HG03095 (cell line): ENCODE results near the gene TBC1D14.

Source experiments
- ATAC-seq: cut with Tn5 transposase; IDR thresholded peaks from one replicate; pipeline ENCODE4 v1.9.1; 2021; ENCODE audit warnings: moderate library complexity; ENCODE audit not compliant: unreplicated experiment

Gene TBC1D14, protein sequence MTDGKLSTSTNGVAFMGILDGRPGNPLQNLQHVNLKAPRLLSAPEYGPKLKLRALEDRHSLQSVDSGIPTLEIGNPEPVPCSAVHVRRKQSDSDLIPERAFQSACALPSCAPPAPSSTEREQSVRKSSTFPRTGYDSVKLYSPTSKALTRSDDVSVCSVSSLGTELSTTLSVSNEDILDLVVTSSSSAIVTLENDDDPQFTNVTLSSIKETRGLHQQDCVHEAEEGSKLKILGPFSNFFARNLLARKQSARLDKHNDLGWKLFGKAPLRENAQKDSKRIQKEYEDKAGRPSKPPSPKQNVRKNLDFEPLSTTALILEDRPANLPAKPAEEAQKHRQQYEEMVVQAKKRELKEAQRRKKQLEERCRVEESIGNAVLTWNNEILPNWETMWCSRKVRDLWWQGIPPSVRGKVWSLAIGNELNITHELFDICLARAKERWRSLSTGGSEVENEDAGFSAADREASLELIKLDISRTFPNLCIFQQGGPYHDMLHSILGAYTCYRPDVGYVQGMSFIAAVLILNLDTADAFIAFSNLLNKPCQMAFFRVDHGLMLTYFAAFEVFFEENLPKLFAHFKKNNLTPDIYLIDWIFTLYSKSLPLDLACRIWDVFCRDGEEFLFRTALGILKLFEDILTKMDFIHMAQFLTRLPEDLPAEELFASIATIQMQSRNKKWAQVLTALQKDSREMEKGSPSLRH

DNA sequence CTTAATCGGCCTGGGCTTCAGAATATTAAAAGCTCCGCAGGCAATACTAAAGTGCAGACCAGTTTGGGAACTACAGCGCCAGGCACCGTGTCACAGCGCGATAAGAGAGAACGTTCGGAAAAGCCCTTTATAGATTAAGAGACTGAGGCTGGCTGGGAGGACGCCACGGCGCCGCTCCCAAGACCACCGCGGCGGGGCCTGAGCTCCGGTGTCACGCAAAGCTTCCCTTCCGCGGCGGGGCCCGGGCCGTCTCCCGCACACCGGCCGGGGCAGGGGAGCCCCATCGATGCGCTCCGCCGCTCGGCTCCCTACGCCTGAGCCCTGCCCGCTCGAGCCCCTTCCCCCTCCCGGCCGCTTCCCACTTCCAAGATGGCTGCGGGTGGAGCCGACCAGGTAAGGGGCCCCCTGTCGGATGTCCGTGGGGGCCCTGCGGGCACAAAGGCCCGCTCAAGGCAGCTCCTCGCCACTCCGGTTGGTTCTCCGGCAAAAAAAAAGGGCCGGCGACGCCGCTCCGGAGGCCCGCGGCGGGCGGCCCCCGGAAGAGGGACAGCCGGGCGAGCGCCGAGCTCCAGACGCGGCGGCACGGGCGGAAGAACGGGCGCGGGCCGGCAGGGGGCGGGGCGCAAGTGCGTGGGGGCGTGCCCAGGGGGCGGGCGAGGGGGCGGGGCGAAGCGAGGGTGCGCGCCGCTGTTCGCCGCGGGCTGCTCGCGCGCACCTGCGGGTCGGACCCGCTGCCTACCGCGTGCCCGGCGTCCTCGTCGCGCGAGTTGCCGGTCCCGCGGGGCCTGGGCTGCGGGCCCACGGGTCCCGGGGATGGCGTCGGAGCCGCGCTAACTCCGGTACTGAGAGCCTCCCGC is at the start of gene TBC1D14:
TSS of gene TBC1D14 (plus strand) at position 714 of the 857 bp plus-strand sequence. CDS start 13,564 bp downstream, outside the sequence.
- peak; percentile 87 for ATAC-seq

DNA sequence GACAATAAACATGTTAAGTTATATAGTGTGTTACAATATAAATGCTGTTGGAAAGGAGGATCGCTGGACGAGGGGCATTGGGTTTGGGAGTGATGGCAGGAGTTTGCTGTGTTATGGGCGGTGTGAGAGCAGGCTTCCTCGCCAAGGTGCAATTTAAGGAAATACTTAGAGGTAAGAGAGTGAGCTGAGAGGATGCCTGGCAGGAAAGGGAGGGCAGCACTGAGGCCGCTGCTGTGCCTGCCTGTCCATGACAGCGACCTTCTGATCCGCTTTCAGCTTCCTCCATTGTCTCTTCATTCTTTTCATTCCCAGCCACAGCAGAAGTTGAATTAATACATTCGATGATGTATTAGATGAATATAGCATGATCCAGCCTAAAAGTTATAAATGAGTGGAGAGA is 41.2 kb upstream of the TBC1D14 start:
- no peak for ATAC-seq

DNA sequence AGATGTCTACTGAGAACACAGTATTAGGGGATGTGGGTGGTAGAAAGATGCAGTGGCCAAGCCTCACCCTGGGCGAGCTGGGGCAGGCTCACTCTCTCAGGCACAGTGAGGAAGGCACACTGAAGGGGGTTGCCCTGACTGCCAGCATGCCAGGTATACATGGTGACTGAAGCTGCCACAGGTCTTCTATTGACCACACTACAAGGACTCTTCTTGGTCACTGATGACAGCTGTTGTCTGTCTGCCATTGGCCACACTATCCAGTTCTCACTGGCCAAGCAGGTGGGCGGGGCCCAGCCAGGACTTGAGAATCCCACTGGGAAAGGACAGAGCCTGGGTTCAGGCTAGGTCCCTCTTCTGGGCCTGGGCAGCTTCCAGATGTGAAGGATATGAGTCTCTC is 39.7 kb upstream of the TBC1D14 start:
- ATAC-seq: no peak

DNA sequence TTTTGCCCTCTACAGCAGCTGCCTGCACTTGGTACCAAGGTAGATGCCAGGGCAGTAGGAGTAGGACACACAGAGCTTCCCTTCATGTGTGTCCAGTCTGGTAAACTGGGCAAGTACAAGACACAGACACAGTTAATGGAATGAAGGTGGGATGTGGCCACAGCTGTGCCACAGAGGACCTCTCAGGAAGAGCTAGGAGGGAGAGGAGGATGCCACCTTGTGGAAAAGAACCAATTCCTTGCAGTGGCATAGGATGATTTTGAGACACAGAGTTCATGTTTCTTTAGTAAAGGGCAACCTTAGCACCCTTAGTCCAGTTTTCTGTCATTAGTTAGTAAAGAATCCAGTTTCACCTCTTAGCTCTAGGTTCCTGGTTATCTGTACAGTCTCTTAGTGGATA is 36.3 kb upstream of the TBC1D14 start:
- ATAC-seq: no peak

DNA sequence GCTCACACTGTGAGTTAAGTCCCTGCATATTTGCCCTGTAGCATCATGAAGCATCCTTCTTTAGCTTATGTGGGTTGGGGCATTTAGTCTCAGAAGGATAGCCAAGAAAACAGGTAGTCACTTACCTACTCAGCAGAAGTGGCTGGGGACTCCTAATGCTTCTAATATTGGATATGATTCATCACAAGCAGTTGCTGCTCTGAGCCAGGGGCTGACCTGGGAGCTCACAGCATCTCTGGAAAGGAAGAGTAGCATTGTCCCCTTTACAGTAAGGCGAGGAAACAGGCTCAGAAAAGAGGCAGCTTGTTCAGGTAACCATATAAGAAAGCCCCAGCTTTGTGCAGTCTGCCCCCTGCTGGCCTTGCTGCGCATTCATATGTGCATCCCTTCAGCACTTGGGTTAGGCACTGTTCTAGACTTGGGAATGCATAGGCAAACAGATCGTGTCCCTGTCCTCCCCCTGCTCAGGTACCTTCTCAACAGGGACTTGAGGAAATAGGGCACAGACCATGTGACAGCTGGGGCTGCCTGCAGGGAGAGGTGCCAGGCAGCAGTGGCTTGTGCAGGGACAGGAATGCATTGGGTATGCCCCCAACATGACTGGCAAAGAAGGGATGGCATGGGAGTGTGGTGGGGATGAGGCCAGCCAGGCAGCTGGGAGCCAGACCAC is 35.7 kb upstream of the TBC1D14 start:
- no peak for ATAC-seq

DNA sequence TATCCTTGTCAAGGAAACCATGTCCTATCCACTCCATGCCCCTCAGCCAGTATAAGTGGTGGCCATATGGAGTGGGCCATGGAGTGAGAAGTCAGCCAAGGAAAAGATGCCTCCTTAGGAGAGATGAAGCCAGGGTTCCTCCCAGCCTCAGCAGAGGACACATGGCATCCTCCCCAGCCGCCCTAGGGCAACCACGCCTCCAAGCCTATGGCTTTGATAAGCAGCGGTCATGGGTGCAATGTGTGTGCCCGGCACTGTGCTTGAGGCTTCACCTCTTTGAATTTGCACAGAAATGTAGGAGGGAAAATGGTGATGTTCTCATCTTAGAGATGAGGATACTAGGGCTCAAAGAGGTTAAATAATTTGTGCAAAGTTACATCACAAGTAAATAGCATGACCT is 34.6 kb upstream of the TBC1D14 start:
- ATAC-seq: no peak

DNA sequence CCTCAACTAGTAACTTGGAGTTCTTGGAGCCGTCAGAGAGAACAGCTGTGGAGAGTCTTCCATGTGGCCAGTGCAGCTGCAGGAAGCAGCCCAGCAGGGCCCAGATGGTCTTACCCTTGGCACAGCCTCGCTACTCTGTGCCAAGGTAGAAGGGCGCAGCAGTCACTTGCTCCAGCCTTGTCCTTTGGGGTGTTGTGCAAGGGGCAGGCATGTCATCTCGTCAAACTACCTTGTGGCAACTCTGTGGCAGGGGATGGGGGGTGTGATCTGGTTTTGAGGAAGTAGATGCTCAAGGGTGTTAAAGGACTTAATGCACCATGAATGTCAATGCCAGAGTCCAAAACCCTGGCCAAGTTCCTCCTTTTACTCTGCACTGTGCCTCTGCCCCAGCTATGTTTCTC is 34.2 kb upstream of the TBC1D14 start:
- ATAC-seq: no peak

DNA sequence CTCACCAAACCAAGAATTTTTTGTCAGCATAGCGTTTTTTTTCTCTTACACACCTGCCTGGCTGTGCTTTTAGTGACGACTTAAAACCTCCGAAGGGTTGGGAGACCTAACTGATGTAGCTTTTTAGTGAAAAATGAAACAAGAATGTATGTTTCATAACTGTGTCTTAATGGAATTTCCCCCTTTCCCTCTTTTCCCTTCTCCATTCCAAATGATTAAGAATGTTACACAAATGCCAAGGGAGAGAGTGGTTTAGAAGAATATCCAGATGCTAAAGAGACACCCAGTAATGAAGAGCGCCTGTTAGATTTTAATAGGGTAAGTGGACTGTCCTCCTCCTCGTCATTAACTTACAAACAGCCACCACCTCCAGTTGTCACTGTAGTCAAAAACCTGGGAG is 33.2 kb upstream of the TBC1D14 start:
- no peak for ATAC-seq

DNA sequence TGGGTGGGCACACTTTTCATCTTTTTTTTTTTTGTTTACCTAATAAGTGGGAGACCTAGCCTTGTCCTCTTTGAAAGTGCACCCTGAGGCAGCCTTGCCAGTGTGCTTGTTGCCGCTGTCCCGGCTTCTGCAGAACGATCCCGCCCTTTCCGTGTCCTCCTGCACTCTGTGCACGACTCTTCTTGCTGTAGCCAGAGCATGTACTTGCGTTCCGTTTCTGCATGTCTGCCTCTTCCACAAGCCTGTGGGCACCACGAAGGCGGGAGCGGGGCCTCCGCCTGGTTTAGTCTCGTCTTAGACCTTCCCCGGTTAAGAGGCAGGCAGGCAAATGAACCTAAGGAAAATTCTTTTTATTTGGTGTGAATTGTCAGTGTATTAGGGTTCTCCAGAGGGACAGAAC is 32.6 kb upstream of the TBC1D14 start:
- no peak for ATAC-seq

DNA sequence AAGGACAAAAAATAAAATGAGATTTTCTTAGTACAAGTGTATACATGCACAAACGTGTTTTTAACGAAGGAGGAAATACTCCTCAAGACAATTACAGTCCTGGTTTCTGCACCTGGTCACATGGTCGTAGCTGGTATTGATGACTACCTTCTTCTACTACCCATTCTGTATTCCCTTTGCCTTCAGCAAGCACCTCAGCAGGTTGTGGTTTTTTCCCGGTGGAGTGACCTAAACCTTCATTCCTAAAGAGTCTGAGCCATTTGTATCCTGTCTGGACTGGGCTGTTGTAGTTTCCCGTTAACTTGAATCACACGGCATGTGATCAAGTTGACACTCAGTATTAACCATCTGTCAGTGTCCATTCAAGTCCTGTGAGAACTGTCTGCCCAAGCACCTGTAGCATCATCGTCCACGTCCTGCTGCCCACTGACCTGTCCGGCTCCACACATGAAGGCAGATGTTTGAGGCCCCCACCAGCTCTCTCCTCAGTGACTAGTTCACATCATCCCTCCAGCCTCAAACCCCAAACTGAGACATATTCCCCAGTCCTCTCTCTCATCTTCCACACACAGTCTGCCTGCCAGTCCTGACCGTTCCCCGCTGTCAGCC is 31.1 kb upstream of the TBC1D14 start:
- ATAC-seq: no peak

DNA sequence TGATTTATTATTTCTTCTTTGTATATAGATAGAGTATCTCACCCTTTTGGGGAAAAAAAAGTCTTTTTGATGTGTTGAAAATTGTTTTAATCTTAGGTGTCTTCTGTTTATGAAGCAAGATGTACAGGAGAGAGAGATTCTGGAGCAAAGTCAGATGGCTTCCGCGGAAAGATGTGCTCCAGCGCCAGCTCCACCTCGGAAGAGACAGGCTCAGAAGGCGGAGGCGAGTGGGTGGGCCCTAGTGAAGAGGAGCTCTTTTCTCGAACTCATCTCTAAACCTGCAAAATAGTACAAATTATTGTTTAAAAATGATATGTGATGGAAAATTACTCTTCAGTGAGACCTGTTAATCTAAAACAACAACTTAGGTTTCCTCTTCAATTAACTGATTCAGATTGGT is 28.9 kb upstream of the TBC1D14 start:
- no peak for ATAC-seq

DNA sequence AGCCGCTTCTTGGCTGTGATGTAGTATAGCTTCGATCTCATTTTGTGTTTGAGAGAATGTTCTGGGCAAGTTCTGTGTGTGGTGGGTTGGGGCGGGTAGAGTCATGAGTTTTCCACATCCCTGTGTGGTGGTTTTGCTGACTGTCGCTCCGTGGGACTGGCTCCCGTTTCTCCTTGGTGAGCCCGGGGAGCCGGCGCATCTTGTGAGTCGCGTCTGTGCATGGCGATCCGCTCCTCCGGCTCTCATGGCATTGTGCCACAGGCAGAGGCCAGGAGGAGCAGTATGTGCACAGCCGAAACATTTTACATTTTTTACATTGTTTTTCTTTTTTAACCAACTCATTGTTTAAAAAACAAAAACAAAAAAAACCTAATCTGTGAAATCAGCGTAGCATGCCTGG is 27.7 kb upstream of the TBC1D14 start:
- ATAC-seq: no peak

DNA sequence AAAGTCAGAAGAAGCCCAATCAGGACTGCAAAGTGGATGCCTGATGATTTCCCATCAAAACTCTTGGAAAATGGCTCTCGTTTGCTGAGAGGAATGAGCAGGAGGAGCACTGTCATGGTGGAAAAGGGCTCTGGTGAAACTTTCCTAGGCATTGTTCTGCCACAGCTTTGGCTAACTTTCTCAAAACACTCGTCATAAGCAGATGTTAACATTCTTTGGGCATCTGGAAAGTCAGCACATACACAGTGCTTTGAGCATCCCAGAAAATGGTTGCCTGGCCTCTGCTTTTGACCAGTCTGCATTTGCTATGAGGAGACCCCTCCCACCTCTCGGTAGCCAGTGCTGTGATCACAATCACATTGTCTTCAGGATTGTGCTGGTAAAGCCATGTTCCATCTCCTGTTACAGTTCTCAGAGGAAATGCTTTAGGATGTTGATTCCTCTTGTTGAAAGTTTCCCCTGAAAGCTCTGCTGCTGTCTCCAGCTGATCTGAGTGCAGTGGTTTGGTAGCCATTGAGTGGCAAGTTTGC is 25.2 kb upstream of the TBC1D14 start:
- no peak for ATAC-seq

DNA sequence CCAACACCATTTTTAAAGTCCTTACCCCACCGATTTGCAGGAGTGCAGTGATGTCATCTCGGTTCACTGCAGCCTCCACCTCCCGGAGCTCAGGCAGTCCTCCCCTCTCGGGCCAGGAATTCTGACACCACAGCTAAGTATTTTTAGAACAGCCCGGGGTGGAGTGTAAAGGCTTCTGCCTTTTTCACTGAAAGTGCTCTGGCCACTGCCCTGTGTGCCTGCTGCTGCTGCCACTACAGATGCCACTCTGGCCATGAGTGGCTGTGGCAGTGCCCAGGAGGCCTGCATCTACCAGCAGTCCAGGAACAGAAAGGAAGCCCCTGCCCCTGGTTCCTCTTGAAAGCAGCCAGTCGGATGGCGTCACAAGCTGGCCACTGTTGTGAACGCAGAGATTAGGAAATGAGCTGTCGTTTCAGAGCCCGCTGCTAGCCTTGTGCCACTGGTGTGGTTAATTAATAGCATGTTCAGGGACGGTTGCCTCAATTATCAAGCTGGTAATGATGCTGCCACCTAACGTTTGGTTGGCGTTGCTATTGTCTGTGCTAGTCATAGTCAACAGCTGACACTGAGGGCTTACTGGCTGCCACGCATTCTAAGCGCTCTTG is 23.6 kb upstream of the TBC1D14 start:
- no peak for ATAC-seq

DNA sequence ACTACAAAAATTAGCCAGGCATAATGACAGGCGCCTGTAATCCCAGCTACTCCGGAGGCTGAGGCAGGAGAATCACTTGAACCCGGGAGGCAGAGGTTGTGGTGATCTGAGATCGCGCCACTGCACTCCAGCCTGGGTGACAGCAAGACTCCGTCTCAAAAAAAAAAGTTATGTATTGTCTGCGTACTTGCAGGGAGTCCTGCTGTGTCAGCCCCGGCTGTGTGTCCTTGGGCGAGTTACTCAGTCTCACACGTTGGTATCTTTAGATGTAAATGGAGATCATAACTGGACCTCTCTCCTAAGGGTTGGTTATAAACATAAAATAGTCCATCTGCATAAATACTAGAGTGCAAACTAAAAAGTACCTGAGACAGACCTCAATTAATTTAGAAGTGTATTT is 22.7 kb upstream of the TBC1D14 start:
- no peak for ATAC-seq

DNA sequence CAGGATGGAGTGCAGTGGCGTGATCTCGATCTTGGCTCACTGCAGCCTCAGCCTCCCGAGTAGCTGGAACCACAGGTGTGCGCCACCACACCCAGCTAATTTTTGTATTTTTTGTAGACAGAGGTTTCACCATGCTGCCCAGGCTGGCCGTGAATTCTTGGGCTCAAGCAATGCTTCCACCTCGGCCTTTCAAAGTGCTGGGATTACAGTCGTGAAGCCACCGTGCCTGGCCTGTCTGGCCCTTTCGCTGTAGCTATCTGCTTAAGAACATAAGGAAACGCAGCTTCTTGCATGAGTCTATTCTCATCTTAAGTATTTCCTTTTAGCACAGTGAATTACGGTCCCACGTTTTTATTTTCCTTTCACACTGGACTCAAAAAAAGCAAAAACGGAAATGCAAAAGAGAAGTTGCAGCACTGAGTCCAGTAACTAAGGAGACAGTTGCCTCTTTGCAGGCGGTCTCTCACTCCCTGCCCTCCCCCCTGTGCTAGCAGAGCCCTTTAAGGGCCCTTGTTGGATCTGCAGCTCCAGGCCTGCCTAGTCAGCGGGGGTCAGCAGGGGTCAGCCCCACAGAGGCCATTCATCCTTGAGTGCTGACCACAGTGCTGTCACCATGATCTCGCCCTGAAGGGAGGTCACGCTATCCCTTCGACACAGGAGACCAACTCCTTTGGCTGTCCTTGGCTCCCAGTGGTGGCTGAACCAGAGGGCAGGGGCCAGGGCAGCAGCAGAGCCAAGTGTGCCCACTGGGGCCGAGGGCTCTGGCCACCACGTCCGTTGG is 21.8 kb upstream of the TBC1D14 start:
- no peak for ATAC-seq

DNA sequence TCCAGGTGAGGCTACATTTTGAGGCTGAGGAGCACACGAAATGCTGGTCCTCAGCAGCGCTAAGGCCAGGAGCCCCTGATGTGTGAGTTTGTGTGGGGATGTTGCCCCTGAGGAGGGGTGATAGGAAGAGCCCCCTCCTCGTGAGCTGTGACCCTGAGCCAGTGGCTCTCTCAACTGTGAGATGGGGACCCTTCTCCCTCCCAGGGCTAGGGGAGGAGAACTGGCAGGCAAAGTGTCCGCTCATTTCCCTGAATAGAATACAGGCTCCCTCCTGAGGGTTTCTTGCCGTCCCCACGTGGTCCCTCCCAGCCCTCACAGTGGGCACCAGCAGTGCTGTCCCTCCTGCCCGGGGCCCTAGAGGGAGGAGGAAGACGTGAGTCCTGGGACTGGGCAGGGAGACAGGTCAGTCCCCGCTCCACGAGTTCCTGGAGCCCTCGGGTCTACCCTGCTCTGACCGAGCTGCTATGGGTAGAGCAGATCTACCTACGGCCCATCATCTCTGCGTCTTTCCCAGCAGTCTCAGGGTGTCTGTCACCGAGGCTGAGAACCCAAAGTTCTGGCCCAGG is 21.0 kb upstream of the TBC1D14 start:
- no peak for ATAC-seq

DNA sequence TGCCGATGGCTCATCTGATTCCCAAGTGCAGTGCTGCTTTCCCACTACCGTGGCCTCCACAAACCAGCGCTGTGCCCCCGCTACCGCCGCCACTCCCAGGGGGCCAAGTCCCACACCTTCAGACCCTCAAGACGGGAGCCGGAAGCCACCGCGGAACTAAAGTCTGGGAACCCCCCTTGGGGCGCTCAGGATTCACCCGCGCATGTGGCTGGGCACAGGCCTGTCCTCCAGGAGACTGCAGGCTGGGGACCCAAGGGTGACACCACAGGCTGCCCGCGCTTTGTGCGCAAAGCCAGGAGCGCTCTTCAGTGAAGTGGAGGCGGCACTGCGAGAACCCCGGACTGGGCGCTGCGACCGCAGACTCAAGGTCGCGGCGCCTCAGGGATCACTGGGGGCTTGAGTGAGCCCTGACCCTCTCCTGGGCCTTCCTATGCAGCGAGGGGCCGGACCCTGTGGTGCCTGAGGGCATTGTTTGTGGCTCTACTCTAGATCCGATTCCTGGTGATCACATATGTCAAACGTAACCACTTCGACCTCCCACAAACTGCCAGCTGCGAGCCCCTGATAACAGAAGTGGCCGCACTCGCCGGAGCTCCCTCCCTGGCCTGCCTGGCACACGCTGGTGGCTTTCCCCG is 20.4 kb upstream of the TBC1D14 start:
- ATAC-seq: no peak
